Measurements from ENCODE around the gene ZNF646. TPM values are rescaled to one million over a fixed set of nuclear protein-coding genes. Genes with fewer than 3 reads are reported as not detected.

Gene ZNF646
- total RNA-seq, 1 donor from 2014 or later: 18.4 TPM

GRCh38 chr16:31032736-31033708 lies 41.2 kb upstream of the ZNF646 start, which contains the start of gene STX4:
Gene STX4 (plus strand): TSS chr16:31033558. CDS start chr16:31033806, 248 bp downstream.
- peak within 1 kb of the TSS; percentile 91 for H3K27ac Mint-ChIP-seq (ENCODE audit: unreplicated experiment)
- no peaks in the 10 kb centered on the region for H3K27me3 Mint-ChIP-seq (ENCODE audit: unreplicated experiment)
- H3K4me3 Mint-ChIP-seq (ENCODE audit: unreplicated experiment): peak within 1 kb of the TSS; percentile 93
- H3K36me3 Mint-ChIP-seq (ENCODE audit: unreplicated experiment): peaks cover 8% of the 10 kb centered on the region
- no peak for TF ChIP-seq CTCF (IDR thresholded peaks at IDR 0.05)
- peak; percentile 98 for DNase-seq (ENCODE audit: extremely low spot score, unreplicated experiment)
- no peaks in the 10 kb centered on the region for H3K9me3 Mint-ChIP-seq (ENCODE audit: unreplicated experiment)
- H3K4me1 Mint-ChIP-seq (ENCODE audit: unreplicated experiment): peaks cover 14% of the 10 kb centered on the region

DNA sequence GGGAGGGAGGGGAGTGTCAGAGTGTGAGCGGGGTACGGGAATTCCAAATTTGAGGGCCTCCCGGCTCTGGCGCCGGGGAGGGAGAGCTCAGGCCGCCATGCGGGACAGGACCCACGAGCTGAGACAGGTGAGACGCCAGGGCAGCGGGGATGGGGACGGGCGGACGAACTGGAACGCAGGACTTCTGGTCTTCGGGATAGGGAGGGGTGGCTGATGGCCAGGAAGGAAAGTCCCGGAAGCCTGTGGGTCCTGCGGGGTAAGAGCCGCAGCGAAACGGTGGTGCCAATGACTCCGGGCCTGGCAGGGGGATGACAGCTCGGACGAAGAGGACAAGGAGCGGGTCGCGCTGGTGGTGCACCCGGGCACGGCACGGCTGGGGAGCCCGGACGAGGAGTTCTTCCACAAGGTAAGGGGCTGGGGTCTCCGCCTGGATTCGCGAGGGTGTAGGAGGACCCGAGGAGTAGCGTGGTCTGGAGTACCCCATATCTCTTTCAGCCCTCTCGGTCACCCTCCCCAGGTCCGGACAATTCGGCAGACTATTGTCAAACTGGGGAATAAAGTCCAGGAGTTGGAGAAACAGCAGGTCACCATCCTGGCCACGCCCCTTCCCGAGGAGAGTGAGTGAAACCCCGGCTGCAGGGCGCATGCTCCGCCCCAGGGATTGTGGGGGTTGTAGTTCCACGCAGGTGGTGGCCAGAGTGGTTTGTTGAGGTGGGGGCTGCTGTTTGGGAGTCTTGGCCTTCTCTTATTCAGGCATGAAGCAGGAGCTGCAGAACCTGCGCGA lies 40.3 kb upstream of the ZNF646 start:
- Mint-ChIP-seq H3K36me3 (ENCODE audit: unreplicated experiment) (peaks cover 11% of the 10 kb centered on the region), H3K4me3 (ENCODE audit: unreplicated experiment) (peak overlapping the region; percentile 93), H3K27me3 (ENCODE audit: unreplicated experiment) (no peaks in the 10 kb centered on the region), H3K9me3 (ENCODE audit: unreplicated experiment) (no peaks in the 10 kb centered on the region), H3K27ac (ENCODE audit: unreplicated experiment) (peak overlapping the region; percentile 91), H3K4me1 (ENCODE audit: unreplicated experiment) (peaks cover 14% of the 10 kb centered on the region)
- TF ChIP-seq CTCF (IDR thresholded peaks at IDR 0.05): no peak
- DNase-seq (ENCODE audit: extremely low spot score, unreplicated experiment): peak; percentile 94

- Mint-ChIP-seq H3K27me3 (ENCODE audit: unreplicated experiment) (no peaks in the 10 kb centered on the region), H3K9me3 (ENCODE audit: unreplicated experiment) (no peaks in the 10 kb centered on the region), H3K36me3 (ENCODE audit: unreplicated experiment) (peaks cover 21% of the 10 kb centered on the region), H3K4me1 (ENCODE audit: unreplicated experiment) (peaks cover 14% of the 10 kb centered on the region), H3K27ac (ENCODE audit: unreplicated experiment) (no peak overlapping the region), H3K4me3 (ENCODE audit: unreplicated experiment) (no peak overlapping the region)
- DNase-seq (ENCODE audit: extremely low spot score, unreplicated experiment): no peak
- TF ChIP-seq CTCF (IDR thresholded peaks at IDR 0.05): no peak
These were observed 37.5 kb upstream of the ZNF646 start for GRCh38 chr16:31036691-31037090.

DNA sequence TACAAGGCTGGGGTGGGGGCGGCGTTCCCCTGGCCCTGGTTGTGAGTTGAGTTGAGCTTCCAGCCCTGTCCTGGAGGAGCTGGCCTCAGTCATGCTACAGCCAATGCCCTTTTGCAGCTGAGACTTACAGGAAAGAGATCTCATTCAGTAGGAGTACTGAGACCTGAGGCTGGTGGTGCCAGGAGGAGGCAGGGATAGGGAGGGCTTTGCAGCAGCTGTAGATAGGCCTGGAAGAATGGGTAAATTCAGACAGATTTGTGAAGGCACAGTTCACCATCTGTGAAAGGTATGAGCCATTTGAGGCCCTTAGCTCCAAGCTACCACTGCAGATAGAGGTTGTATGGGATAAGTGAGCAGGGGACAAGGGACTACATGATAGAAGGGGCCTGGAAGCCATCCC lies 35.2 kb upstream of the ZNF646 start:
- Mint-ChIP-seq H3K4me1 (ENCODE audit: unreplicated experiment) (peaks cover 8% of the 10 kb centered on the region), H3K27me3 (ENCODE audit: unreplicated experiment) (no peaks in the 10 kb centered on the region), H3K36me3 (ENCODE audit: unreplicated experiment) (peaks cover 26% of the 10 kb centered on the region), H3K9me3 (ENCODE audit: unreplicated experiment) (no peaks in the 10 kb centered on the region), H3K27ac (ENCODE audit: unreplicated experiment) (no peak overlapping the region), H3K4me3 (ENCODE audit: unreplicated experiment) (no peak overlapping the region)
- DNase-seq (ENCODE audit: extremely low spot score, unreplicated experiment): no peak
- TF ChIP-seq CTCF (IDR thresholded peaks at IDR 0.05): no peak

DNA sequence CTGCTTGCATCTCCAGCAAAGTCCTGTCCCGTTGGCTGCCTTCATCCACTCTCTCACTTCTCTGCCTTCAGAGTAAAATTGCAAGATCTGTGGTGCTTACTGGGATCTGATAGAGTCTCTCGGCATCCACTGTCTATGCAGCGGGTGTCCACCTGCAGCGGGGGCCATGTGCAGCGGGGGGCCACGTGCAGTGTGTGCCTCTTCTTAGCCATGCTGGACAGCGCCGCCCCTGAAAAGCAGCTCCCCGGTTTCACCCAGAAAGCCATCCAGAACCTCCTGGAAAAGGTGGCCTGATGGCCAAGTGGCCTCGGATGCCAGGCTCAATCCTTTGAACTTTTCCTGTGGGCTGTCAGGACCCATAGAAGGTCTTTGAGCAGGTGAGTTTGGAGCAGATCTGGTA lies 31.4 kb upstream of the ZNF646 start:
- no peak overlapping the region for H3K4me3 Mint-ChIP-seq (ENCODE audit: unreplicated experiment)
- H3K36me3 Mint-ChIP-seq (ENCODE audit: unreplicated experiment): peaks cover 18% of the 10 kb centered on the region
- no peaks in the 10 kb centered on the region for H3K4me1 Mint-ChIP-seq (ENCODE audit: unreplicated experiment)
- H3K27ac Mint-ChIP-seq (ENCODE audit: unreplicated experiment): no peak overlapping the region
- no peak for TF ChIP-seq CTCF (IDR thresholded peaks at IDR 0.05)
- no peaks in the 10 kb centered on the region for H3K9me3 Mint-ChIP-seq (ENCODE audit: unreplicated experiment)
- H3K27me3 Mint-ChIP-seq (ENCODE audit: unreplicated experiment): no peaks in the 10 kb centered on the region
- no peak for DNase-seq (ENCODE audit: extremely low spot score, unreplicated experiment)

Measured in osteocyte (in vitro differentiated cells).